Activated naive CD4-positive, alpha-beta T cell treated with anti-CD3 and anti-CD28 coated beads, Interleukin-2, amount 50 U/mL, for 24 hours (primary cell): ENCODE results near the gene CCDC86.

ENCODE experiments used
- H3K27ac Mint-ChIP-seq: one replicate; pipeline ENCODE4 v1.8.0; 2021; ENCODE audit warnings: mild to moderate bottlenecking, mixed read lengths
- H3K27me3 Mint-ChIP-seq: one replicate; pipeline ENCODE4 v1.8.0; 2021; ENCODE audit warnings: mixed read lengths
- H3K36me3 Mint-ChIP-seq: one replicate; pipeline ENCODE4 v1.8.0; 2021; ENCODE audit warnings: mixed read lengths
- H3K4me1 Mint-ChIP-seq: one replicate; pipeline ENCODE4 v1.8.0; 2021; ENCODE audit warnings: mixed read lengths
- H3K4me3 Mint-ChIP-seq: one replicate; pipeline ENCODE4 v1.8.0; 2021; ENCODE audit warnings: mild to moderate bottlenecking, mixed read lengths
- H3K9me3 Mint-ChIP-seq: one replicate; pipeline ENCODE4 v1.8.0; 2021; ENCODE audit warnings: mixed read lengths

The CCDC86 gene

GRCh38 chr11:60844045-60844869, 2.3 kb downstream of the CCDC86 start:
- Mint-ChIP-seq H3K36me3 (peaks cover 23% of the 10 kb centered on the region), H3K27me3 (no peaks in the 10 kb centered on the region), H3K4me3 (peak overlapping the region; percentile 98), H3K27ac (peak overlapping the region; percentile 94), H3K9me3 (no peaks in the 10 kb centered on the region), H3K4me1 (peaks cover 43% of the 10 kb centered on the region)

DNA sequence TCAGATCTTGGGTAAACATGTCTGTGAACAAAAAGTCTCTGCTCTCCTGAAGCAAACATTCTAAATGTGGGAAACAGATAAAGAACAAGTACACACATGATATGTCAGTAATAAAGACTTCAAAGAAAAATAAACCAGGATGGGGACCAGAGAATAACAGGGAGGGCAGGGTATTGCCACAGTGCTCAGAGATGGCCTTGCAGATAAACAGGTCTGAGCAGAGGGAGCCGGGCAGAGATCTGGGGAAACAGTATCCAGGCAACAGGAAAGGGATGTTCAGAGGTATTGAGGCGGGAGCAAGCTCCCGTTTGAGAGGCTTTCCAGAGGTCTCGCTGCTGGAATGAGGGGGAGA, 2.9 kb downstream of the CCDC86 start:
- Mint-ChIP-seq H3K27me3 (no peaks in the 10 kb centered on the region), H3K4me1 (peaks cover 43% of the 10 kb centered on the region), H3K4me3 (peak overlapping the region; percentile 98), H3K36me3 (peaks cover 23% of the 10 kb centered on the region), H3K27ac (no peak overlapping the region), H3K9me3 (no peaks in the 10 kb centered on the region)

DNA sequence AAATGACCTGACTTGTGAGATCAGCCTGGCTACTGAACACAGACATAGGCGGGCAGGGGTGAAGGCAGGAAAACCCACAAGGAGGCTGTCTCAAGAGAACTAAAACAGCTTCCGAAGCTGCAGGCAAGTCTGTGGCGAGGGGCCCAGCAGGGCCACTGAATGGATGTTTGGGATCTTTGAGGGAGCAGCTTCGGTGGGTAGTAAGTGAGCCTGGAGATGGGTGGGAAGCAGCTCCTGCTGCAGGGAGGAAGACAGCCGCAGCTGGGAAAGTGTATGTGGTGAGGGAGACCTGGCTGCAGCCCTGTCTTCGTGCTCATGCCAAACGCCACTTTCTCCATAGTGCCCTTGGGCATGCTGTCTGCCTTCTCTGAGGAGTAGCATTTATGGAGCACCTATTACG, 3.4 kb downstream of the CCDC86 start:
- Mint-ChIP-seq H3K36me3 (peaks cover 26% of the 10 kb centered on the region), H3K4me3 (peak overlapping the region; percentile 98), H3K27ac (peak overlapping the region; percentile 62), H3K4me1 (peaks cover 42% of the 10 kb centered on the region), H3K9me3 (no peaks in the 10 kb centered on the region), H3K27me3 (no peaks in the 10 kb centered on the region)

GRCh38 chr11:60847281-60847680, 5.4 kb downstream of the CCDC86 start:
- H3K4me3 Mint-ChIP-seq: no peak overlapping the region

DNA sequence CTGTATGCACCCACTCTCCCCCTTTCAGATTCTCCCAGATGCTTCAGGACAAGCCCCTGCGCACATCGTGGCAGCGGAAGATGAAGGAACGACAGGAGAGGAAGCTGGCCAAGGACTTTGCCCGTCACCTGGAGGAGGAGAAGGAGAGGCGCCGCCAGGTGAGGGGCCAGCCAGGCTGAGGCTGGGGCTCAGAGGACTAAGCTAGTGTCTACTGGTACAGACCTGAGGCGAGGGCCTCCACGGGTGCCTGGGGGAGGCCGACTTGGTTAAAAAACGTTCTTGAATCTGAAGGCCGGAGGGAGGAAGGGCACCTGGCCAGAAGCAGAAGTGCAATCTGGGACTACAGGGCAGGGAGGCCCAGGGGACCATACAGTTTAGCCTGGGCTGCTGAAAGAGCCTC, 6.0 kb downstream of the CCDC86 start:
- Mint-ChIP-seq H3K4me1 (peaks cover 27% of the 10 kb centered on the region), H3K9me3 (no peaks in the 10 kb centered on the region), H3K4me3 (no peak overlapping the region), H3K36me3 (peaks cover 34% of the 10 kb centered on the region), H3K27ac (no peak overlapping the region), H3K27me3 (no peaks in the 10 kb centered on the region)

More at GRCh38 chr11:60847281-60847680, 5.4 kb downstream of the CCDC86 start:
- Mint-ChIP-seq H3K27me3 (no peaks in the 10 kb centered on the region), H3K36me3 (peaks cover 34% of the 10 kb centered on the region), H3K4me1 (peaks cover 27% of the 10 kb centered on the region), H3K9me3 (no peaks in the 10 kb centered on the region), H3K27ac (no peak overlapping the region)

DNA sequence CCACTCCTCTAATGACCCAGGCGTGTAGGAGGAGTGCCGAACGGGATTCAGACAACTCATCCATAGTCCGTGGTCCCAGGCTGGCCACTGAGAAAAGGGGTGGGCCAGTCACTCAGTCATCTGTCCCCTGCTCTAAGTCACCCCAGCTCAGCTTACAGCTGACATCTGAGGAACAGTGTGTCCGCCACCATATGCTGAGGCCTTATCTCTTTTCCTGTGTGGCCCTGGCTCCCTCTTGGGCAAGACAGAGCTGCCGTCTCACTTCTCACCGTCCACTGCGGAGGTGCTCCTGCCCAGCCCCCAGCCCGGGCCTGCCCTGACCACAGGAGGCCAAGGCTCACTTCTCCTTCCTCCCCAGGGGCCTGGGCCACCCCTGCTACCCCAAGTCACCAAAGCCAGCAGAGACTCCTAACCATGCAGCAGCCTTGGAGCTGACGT, 6.8 kb downstream of the CCDC86 start:
- no peaks in the 10 kb centered on the region for H3K27me3 Mint-ChIP-seq
- no peaks in the 10 kb centered on the region for H3K9me3 Mint-ChIP-seq
- no peak overlapping the region for H3K4me3 Mint-ChIP-seq
- no peak overlapping the region for H3K27ac Mint-ChIP-seq
- peaks cover 30% of the 10 kb centered on the region for H3K36me3 Mint-ChIP-seq
- peaks cover 22% of the 10 kb centered on the region for H3K4me1 Mint-ChIP-seq

DNA sequence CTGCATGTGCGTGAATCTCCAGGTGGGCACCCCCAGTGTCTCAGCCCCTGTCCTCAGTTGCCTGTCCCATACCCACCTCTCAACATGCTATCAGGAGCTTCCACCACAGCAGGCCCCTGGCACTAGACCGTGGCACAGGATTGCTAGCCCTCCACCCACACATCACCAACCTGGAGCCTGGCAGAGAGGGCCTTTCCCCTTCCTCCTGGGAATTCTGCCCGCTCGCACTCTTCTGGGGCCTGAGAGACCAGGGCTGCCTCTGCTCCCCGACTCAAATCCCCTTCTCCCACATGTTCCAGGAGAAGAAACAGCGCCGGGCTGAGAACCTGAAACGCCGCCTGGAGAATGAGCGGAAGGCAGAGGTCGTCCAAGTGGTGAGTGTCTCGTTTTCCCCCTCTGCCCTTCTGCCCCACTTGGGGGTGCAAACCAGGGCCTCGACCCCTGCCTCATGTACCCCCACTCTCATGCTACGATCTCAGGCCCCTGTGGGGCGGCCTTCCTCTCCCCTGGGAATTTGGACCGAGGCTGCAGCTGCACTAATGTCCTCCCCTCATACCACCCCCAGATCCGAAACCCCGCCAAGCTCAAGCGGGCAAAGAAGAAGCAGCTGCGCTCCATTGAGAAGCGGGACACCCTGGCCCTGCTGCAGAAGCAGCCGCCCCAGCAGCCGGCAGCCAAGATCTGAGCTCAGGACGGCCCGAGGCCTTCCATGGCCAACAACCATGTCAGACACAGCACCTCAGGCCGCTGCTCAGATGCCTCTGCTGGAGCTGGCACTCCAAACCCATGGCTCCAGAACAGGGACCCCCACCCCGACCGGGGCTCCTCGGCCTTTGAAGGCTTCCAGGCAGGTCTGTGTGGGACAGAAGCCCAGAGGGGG, 8.0 kb downstream of the CCDC86 start:
- Mint-ChIP-seq H3K27ac (no peak overlapping the region), H3K4me1 (peaks cover 11% of the 10 kb centered on the region), H3K4me3 (no peak overlapping the region), H3K27me3 (no peaks in the 10 kb centered on the region), H3K36me3 (peaks cover 20% of the 10 kb centered on the region), H3K9me3 (no peaks in the 10 kb centered on the region)

GRCh38 chr11:60851327-60852104, 9.6 kb downstream of the CCDC86 start:
- no peaks in the 10 kb centered on the region for H3K27me3 Mint-ChIP-seq
- peaks cover 4% of the 10 kb centered on the region for H3K4me1 Mint-ChIP-seq
- H3K36me3 Mint-ChIP-seq: peaks cover 16% of the 10 kb centered on the region
- H3K27ac Mint-ChIP-seq: no peak overlapping the region
- H3K4me3 Mint-ChIP-seq: no peak overlapping the region
- no peaks in the 10 kb centered on the region for H3K9me3 Mint-ChIP-seq

GRCh38 chr11:60852117-60852981, 10.4 kb downstream of the CCDC86 start:
- Mint-ChIP-seq H3K4me1 (no peaks in the 10 kb centered on the region), H3K9me3 (no peaks in the 10 kb centered on the region), H3K27ac (no peak overlapping the region), H3K4me3 (no peak overlapping the region), H3K36me3 (peaks cover 16% of the 10 kb centered on the region), H3K27me3 (no peaks in the 10 kb centered on the region)

DNA sequence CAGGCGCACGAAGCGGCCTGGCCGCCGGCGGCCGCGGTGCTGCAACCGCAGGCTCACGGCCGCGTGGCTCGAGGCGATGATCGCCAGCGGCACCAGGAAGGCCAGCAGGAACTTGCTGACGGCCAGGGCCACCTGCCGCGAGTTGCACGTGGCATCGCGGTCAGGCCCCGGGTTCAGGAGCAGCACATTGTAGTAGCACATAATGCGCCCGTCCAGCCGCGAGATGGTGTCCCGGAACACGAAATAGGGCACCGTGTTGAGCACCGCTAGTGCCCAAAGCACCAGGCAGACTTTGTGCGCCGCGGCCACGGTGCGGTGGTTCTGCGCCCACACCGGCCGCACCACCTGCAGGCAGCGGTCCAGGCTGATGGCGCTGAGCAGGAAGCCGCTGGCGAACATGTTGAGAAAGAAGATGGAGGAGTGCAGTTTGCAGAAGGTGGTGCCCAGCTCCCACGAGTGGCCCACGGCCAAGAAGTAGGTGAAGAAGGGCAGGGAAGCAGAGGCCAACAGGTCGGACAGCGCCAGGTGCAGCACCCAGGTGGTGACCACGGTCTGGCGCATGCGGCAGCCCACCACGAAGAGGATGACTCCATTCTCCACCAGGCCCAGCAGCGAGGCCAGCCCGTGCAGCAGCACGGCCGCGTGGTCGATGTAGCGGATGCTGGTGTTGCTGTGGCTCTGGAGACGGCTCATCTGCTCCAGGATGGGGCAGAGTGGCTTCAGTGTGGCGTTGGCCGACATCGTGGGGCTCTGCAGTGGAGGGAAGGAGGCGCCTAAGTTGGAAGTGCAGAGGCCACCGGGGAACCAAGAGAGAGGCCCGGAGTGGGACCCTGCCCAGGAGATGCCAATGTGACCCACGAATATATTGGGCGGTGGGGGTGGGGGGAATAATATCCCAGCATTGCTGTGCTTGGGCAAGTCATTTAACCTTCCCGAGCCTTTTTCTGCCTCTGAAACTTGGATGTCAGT, 11.4 kb downstream of the CCDC86 start:
- no peak overlapping the region for H3K27ac Mint-ChIP-seq
- H3K36me3 Mint-ChIP-seq: peaks cover 16% of the 10 kb centered on the region
- peaks cover 6% of the 10 kb centered on the region for H3K4me1 Mint-ChIP-seq
- H3K27me3 Mint-ChIP-seq: no peaks in the 10 kb centered on the region
- H3K4me3 Mint-ChIP-seq: no peak overlapping the region
- H3K9me3 Mint-ChIP-seq: no peaks in the 10 kb centered on the region

GRCh38 chr11:60854140-60854846, 12.4 kb downstream of the CCDC86 start:
- no peak overlapping the region for H3K27ac Mint-ChIP-seq
- H3K36me3 Mint-ChIP-seq: peaks cover 11% of the 10 kb centered on the region
- H3K4me1 Mint-ChIP-seq: peaks cover 16% of the 10 kb centered on the region
- H3K4me3 Mint-ChIP-seq: no peak overlapping the region
- H3K9me3 Mint-ChIP-seq: no peaks in the 10 kb centered on the region
- H3K27me3 Mint-ChIP-seq: no peaks in the 10 kb centered on the region

DNA sequence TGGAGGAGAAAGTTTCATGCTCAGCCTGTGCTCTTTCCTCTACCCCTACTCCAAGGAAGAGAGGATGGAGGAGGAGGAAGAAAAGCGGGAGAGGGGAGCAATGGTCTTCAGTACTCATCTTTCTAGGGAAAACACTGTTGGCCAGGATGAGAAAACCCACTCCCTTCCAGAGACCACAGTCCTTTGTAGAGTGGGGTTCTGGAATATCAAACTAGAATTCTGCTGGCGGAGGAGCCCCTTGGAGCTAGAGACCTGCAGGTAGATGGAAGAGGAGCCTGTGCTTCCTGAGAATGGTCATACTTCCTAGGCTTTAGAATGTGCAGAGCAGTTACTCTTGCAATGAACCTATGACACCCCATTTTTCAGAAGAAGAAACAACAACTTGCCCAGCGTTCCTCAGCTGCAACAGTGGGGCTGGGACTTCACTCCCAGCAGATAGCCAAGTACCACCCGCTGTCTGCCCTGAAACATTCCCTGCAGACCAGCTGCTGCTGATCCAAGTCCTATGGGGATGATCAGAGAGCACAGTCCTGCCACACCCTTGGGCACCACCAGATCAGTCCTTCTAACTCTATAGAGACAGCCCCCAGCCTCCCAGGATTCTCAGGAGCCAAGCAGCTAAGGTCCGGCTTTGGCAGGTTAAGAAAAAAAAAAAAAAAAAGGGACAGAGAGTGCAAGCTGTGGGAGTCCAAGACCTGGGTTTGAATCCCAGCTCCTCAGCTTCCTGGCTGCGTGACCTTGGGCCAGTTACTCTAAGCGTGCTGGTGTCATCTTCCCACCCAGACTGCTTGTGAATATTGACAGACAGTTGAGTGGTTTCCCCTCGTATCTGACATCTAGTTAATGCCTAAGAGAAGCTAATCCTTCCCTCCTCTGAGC, 13.2 kb downstream of the CCDC86 start:
- no peaks in the 10 kb centered on the region for H3K27me3 Mint-ChIP-seq
- peaks cover 8% of the 10 kb centered on the region for H3K36me3 Mint-ChIP-seq
- no peak overlapping the region for H3K4me3 Mint-ChIP-seq
- H3K27ac Mint-ChIP-seq: no peak overlapping the region
- no peaks in the 10 kb centered on the region for H3K9me3 Mint-ChIP-seq
- H3K4me1 Mint-ChIP-seq: peaks cover 17% of the 10 kb centered on the region
